GM18520 (cell line): ENCODE measurements around the gene CPAMD8.
"Not testable (repeated sequence)": the region's sequence is repeated elsewhere in the genome, so short reads cannot be mapped to it uniquely, and the experiment has no call there.

Experiments
- ATAC-seq: cut with Tn5 transposase; IDR thresholded peaks from one replicate; pipeline ENCODE4 v1.9.1; 2021; ENCODE audit not compliant: unreplicated experiment

The CPAMD8 gene

DNA sequence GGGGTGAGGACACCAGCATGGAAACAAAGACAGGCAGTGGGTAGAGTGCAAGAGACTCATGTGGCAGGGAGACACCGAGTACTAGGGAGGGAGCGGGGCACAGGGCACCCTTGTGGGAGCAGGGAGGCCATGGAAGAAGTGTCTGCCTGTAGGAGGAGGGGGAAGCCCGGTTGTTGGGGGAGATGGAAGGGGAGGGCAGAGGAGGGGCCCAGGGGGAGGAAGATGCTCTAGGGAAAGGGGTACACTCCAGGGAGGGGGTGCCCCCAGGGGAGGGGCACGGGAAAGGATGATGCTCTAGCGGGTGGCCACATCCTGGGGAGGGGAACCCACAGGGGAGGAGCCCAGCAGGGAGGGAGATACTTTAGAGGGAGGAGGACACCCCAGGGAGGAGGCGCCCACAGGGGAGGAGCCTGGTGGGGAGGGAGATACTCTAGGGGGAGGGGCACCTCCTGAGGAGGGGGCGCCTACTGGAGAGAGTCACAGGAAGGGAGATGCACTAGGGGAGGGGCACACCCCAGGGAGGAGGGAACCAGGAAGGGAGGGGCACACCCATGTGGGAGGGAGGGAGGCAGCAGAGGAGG lies 24.9 kb downstream of the CPAMD8 start:
- no peak for ATAC-seq

DNA sequence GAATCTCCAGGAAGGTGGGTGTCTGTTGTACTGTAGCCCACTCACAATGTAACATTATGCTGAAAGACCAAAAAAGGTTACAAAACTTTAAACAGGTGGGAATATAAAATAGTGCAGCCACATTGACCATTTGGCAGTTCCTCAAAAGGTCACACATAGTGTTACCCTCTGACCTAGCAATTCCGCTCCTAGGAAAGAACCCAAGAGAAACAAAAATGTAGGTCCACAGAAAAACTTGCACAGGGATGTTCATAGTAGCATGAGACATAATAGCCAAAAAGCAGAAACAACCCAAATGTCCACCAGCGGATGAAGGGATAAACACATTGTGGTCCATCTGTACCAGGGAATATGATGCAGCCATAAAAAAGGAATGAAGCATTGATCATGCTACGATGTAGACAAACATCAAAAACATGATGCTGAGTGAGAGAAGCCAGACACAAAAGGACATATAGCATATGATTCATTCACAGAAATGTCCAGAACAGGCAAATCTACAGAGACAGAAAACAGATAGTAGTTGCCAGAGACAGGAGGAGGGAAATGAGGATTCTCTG lies 27.9 kb downstream of the CPAMD8 start:
- ATAC-seq, result no peak

DNA sequence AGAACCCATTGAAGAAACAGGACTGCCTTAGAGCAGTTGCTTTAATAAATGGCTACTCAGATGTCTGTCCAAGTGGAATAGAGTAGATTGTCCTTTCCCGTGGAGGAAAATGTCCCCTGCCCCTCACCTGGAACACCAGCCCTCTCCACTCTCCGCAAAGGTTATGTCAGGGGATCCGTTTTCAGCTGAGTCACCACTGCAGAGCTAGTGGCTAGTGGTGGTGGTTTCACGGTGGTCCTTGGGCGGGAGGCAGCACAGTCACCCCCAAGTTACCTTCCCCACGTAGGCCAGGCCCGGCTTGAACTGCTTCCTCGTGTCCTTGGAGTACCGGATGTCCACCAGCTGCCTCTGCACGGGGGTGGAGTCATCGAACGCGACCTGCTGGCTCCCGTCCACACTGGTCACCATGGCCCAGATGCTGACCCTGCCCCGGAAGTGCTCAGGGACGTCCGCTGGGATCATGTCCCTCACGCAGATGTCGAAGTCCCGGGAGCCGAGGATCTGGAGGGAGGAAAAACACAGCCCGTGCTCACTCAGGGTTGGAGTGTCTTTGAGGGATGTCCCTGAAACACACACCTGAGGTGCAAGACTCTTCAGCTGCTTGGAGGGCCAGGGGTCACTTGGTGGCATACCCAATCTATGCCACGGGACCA lies 29.6 kb downstream of the CPAMD8 start:
- not testable (repeated sequence) for ATAC-seq

DNA sequence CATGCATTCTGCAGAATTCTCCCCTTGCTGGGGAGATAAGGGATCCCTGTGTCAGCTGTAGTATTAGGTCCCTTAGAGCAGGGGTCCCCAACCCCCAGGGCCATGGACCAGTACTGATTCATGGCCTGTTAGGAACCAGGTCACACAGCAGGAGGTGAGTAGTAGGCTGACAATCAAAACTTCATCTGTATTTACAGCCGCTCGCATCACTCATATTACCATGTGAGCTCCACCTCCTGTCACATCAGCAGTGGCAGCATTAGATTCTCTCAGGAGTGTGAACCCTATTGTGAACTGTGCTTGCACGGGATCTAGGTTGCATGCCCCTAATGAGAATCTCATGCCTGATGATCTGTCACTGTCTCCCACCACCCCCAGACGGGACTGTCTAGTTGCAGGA lies 37.9 kb downstream of the CPAMD8 start:
- ATAC-seq, result no peak

DNA sequence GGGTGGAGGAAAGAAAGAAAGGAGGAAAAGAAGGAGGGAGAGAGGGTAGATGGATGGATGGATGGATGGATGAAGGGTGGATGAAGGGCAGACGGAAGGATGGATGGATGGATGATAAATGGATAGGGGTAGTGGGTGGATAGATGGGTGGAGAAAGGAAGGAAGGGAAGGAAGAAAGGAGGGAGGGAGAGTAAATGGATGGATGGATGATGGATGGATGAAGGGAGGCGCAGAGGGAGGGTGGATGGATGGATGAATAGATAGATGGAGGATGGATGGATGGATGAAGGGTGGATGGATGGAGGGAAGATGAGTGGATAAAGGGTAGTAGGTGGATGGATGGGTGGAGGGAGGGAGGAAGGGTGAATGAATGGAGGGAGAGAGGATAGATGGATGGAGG lies 41.2 kb downstream of the CPAMD8 start:
- no peak for ATAC-seq

DNA sequence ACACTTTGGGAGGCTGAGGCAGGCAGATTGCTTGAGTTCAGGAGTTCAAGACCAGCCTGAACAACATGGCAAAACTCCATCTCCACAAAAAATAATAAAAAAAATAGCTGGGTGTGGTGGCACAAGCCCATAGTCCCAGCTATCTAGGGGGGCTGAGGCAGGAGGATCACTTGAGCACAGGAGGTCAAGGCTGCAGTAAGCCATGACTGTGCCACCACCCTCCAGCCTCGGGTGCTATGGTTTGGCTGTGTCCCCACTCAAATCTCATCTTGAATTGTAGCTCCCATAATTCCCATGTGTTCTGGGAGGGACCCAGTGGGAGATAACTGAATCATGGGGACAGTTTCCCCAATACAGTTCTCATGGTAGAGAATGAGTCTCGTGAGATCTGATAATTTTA lies 44.0 kb downstream of the CPAMD8 start:
- not testable (repeated sequence) for ATAC-seq

DNA sequence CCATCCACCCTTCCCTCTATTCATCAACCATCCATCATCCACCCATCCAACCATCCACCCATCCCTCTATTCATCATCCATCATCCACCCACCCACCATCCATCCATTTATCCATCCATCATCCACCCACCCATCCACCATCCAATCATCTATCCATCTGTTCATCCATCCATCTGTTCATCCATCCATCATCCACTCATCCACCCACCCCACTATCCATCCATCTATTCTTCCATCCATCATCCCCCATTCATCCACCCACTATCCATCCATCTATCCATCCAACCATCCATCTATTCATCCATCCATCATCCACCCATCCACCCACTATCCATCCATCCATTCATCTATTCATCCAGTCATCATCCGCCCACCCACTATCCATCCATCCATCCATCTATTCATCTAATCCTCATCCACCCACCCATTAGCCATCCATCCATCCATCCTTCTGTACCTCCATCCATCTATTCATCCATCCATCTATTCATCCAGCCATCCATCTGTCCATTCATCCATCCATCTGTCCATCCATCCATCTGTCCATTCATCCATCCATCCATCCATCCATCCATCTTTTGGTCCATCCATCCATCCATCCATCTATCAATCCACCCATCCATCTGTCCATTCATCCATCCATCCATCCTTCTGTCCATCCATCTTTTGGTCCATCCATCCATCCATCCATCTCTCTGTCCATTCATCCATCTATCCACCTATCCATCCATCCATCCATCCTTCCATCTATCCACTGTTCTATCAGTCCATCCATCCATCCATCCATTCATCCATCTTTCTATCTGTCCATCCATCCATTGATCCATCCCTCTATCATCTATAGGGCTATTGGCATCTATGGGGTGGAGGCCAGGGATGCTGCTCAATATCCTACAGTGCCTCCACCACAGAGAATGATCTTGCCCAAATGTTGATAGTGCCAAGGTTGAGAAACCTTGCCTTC lies 47.5 kb downstream of the CPAMD8 start:
- no peak for ATAC-seq

DNA sequence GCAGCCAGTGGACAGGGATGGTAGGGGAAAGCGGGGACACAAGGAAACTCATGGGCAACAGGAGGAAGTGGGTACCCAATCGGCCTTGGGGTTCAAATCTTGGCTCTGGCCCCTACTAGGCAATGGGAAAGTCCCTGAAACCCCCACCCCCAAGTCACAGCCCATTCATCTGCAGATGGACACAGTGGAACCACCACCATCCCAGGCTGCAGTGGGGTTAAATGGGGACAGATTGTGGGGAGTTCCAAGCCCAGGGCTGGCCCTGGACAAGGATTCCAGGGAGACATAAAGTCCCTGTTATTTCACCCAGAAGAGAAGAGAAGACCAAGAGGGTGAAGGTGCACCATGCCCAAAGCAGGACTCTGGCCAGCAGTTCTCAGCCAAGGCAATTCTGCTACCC lies 48.5 kb downstream of the CPAMD8 start:
- ATAC-seq, result no peak

DNA sequence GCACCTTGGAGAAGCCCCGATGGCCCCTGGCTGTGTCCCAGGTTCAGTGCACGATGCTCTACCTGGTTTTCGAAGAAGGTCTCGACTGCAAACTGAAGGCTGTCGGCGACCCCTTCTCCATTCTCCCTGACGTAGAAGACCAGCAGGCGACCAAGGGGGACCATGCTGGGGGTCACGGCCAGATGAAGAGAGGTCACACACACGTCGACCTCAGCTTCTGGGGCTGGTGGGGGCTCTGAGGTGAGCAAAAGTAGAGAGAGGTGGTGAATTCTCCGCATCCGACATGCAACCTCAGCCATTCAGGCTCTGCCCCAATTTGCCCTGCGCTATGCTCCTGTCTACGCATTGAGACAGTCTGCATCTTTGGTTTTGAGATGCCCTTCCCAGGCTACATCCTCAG lies 49.3 kb downstream of the CPAMD8 start:
- no peak for ATAC-seq

DNA sequence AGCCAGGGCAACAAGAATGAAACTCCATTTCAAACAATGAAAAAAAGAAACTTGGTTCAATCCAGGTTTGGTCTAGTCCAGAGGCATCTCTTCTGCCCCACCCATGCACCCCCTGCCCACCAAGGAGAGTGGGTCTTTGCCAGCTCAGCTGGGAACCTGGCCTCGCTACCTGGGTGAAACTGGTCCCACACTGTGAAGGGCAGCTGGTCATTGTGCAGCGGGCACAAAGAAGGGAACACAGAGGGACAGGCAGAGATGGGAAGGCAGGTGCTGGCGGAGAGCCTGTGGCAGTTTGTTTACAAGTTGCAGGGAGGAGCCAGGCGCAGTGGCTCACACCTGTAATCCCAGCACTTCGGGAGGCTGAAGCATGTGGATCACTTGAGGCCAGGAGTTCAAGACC lies 50.2 kb downstream of the CPAMD8 start:
- ATAC-seq, result no peak

DNA sequence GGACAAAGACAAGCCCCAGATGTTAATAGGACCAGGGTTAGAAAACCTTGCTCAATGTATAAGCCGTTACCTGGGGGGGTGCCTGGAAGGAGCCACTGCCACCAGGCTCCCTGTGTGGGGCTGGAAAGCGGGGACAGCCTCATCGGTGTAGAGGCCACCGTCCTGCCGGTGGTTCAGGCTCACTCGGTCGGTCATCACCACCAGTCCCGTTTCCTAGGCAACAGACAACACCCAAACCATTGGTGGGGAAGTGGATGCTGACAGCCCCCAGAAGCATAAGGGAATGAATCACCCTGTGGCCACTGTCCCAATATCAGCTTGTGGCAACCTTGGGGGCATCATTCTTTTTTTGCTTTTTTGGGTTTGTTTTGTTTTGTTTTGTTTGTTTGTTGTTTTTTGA lies 55.8 kb downstream of the CPAMD8 start:
- ATAC-seq, result no peak

DNA sequence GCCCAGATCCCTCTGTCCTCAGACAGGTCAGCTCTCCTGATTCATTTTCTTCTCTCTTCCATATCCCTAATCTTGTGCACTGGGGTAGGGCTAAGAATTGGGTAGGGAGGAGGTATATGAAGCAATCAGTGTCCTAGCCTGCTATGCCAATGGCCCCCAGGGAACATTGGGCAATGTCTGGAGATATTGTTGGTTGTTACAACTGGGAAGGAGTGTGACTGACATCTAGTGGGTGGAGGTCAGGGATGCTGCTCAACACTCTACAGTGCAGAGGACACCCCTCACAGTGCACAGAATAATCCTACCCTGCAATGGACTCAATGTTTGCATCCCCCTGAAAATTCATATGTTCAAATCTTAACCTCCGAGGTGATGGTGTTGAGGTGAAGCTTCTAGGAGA lies 57.5 kb downstream of the CPAMD8 start:
- no peak for ATAC-seq

DNA sequence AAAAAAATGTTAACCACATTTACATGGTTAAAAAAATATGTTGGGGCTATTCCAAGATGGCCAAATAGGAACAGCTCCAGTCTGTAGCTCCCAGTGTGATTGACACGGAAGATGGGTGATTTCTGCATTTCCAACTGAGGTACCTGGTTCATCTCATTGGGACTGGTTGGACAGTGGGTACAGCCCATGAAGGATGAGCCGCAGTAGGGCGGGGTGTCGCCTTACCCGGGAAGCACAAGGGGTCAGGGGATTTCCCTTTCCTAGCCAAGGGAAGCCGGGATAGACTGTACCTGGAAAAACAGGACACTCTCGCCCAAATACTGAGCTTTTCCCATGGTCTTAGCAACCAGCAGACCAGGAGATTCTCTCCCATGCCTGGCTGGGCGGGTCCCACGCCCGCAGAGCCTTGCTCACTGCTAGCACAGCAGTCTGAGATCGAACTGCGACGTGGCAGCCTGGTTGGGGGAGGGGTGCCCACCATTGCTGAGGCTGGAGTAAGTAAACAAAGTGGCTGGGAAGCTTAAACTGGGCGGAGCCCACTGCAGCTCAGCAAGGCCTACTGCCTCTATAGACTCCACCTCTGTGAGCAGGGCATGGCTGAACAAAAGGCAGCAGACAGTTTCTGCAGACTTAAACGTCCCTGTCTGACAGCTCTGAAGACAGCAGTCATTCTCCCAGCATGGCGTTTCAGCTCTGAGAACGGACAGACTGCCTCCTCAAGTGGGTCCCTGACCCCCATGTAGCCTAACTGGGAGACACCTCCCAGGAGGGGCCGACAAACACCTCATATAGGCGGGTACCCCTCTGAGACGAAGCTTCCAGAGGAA lies 65.4 kb downstream of the CPAMD8 start:
- not testable (repeated sequence) for ATAC-seq

DNA sequence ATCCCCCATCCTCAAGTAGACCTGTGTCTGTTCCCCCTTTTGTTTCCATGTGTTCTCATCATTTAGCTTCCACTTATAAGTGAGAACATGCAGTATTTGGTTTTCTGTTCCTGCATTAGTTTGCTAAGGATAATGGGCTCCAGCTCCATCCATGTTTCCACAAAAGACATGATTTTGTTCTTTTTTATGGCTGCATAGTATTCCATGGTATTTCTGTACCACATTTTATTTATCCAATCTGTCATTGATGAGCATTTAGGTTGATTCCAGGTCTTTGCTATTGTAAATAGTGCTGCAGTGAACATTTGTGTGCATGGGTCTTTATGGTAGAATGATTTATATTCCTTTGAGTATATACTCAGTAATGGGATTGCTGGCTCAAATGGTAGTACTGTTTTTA lies 68.3 kb downstream of the CPAMD8 start:
- not testable (repeated sequence) for ATAC-seq

DNA sequence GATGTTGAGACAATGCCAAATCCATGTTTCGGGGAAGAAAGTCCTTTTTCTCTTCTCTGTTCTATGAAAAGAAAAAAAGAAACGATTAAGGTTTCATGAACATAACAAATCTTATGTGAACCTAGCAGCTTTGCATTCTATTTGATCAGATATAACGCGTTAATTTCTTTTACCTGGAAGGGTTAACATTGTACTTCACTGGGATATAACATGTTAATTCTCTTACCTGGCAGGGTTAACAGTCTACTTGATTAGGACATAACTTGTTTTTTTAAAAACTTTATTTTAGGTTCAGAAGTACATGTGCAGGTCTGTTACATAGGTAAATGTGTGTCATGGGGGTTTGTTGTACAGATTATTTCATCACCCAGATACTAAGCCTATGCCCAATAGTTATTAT lies 68.8 kb downstream of the CPAMD8 start:
- no peak for ATAC-seq

DNA sequence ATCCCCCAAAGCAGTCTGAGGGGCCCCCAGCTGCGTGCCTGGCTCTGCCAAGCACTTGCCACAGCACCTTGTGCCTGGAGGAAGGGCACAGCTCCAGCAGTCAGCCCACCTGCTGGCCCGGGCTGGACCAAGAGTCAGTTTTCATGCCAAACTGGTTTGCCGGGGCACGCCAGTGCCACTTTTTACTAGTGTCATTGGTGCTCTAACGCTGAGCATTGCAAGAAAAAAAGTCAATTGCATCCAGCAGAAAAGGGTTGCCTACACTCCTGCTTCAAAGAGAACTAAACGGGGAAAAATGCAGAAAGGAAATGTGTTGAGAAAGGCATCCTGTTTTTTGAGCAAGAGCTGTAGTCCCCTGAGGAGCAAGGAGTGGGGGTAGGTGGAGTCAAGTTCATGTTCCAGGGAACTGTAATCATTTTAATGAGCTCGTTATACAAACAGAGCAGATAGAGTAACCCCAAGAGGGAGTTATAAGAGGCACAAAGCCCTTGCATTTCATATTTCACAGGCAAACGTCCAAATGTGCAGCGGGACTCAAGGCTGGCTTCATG lies 69.4 kb downstream of the CPAMD8 start:
- no peak for ATAC-seq

DNA sequence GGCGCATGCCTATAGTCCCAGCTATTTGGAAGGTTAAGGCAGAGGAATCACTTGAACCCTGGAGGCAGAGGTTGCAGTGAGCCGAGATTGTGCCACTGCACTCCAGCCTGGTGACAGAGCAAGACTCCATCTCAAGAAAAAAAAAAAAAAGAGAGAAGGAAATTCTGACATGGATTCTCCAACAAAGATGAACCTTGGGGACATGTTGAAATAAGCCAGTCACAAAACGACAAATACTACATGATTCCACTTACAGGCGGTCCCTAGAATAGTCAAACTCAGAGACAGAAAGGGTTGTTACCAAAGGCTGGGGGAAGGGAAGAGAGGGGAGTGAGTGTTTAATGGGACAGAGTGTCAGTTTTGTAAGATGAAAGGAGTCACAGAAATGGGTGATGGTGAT lies 71.4 kb downstream of the CPAMD8 start:
- ATAC-seq, result no peak

DNA sequence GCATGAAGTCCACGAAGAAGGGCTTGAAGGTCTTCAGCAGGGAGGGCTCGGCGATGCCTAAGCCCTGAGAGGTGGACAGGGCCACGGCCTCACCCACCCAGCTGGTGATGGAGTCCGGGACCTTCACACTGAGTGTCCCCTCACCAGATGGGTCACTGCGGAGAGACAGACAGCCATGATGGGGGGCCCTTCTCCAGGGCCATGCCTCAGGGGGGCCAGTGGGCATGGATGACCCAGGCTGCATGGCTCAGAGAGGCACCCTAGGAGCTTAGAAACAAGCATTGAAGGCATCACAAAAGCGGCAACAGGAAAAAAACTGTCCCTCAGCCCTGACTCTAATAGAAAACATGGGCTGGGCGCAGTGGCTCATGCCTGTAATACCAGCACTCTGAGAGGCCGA lies 74.6 kb downstream of the CPAMD8 start:
- no peak for ATAC-seq

DNA sequence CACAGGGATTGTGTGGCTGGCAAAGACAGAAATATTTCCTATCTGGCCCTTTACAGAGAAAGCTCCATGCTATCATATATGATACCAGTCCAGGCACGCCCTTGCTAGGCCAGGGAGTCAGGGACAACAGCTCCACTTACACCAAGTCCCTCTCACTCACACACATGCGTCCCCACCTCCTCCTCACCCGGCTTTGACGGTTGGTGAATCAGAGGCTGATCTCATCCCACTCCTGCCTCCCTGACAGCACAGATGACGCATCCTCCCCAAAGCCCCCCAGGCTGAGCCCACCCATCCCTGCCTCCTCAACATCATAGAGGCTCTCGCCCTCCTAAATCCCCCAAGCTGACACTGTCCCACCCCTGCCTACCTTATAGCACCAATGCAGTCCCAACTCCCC lies 75.1 kb downstream of the CPAMD8 start:
- no peak for ATAC-seq

DNA sequence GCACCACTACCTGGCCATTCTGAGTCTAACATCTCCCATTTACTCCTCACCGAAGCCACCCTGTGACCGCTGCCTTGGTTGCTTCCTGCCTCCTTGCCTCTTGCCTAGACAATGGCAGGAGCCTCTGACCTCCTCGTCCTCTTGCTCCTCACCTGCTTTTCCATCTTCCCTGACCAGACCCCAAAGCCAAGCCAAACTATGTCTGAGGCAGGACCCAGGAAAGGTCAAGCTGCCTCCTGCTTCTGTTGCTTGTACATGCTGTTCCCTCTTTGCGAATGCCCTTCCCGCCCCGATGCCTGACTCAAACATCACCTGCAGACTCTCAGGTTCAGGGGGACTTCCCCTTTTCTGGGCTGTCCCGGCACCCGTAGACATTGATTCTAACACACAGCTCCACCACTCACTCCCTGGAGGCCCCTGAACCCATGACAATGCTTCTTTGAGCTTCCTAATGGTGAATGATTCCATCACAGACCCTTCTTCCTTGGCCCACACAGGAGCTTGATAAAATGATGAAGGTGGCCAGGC lies 77.0 kb downstream of the CPAMD8 start:
- no peak for ATAC-seq
